Thyroid gland (tissue), 4 donors: ENCODE measurements around the gene POLR3B.

ENCODE experiments used
- CTCF ChIP-seq, 6 experiments: fragments of 200-600 bp in 3 of 6; fragments of 450-650 bp in 3 of 6; sonication (generic) in 3 of 6; IDR thresholded peaks; one replicate each; pipeline ENCODE4 v1.5.1; 2016 to 2019; ENCODE audit warnings: antibody characterized with exemption in 6 of 6, mild to moderate bottlenecking in 2 of 6, inconsistent platforms in 1 of 6, moderate library complexity in 1 of 6
- POLR2A ChIP-seq, 2 donors: fragments of 450-650 bp; IDR thresholded peaks; one replicate each; pipeline ENCODE4 v1.6.1; 2017; ENCODE audit warnings: antibody characterized with exemption in 2 of 2, mild to moderate bottlenecking in 2 of 2, moderate library complexity in 1 of 2

GRCh38 chr12:106431839-106432411, 74.4 kb downstream of the POLR3B start:
- TF ChIP-seq CTCF (IDR thresholded peaks at IDR 0.05) (no peak), POLR2A (IDR thresholded peaks at IDR 0.05) (no peak)
